SH-SY5Y (cell line): ENCODE results near the gene PCDH9.

ENCODE experiments used
- GATA2 ChIP-seq: IDR thresholded peaks from 2 replicates; pipeline ENCODE4 v1.6.1; 2011; ENCODE audit warnings: mild to moderate bottlenecking, low read depth, low read length
- GATA3 ChIP-seq: IDR thresholded peaks from 2 replicates; pipeline ENCODE4 v1.6.1; 2011; ENCODE audit warnings: low read depth, mild to moderate bottlenecking, low read length, moderate library complexity

- TF ChIP-seq GATA3 (no peak), GATA2 (no peak)
These were observed 721.8 kb downstream of the PCDH9 start for GRCh38 chr13:66508153-66508909.
